Fibroblast of pulmonary artery (primary cell): ENCODE data around the gene IL19.

Experiments used
- DNase-seq: peaks from one replicate; pipeline ENCODE4 v3.0.0-alpha.2; 2010; ENCODE audit warnings: low read depth
- H3K4me3 ChIP-seq: replicated peaks from 2 replicates; pipeline ENCODE4 v1.5.1; 2011; ENCODE audit warnings: low read depth, mild to moderate bottlenecking, control low read depth, low read length, moderate library complexity
- TF ChIP-seq, protein P1 (sequence below): IDR thresholded peaks from 2 replicates; pipeline ENCODE4 v1.5.1; 2011; ENCODE audit warnings: mild to moderate bottlenecking, control low read depth, low read length, inconsistent platforms; ENCODE audit errors: missing control alignments

Gene IL19

DNA sequence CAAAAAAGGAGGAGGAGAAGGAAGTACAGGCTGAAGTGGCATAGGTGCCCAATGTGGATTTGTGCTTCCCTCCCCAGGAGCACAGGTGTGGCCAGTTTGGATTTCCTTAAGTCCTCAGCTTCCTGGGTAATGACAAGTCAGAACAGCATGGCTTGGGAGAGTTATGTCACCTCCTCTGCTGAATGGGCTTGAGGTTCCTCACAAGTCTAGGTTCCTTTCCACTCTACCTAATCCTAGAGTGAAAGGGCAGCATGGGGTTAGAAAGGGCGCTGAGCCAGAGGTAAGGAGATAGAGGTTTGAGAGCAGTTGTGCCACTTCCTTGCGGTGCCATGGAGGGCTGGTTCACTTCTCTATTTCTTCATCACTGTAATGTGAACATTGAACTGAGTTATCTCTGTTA, 59.3 kb downstream of the IL19 start:
- DNase-seq: no peak
- no peak overlapping the region for H3K4me3 ChIP-seq
- TF ChIP-seq, protein P1, sequence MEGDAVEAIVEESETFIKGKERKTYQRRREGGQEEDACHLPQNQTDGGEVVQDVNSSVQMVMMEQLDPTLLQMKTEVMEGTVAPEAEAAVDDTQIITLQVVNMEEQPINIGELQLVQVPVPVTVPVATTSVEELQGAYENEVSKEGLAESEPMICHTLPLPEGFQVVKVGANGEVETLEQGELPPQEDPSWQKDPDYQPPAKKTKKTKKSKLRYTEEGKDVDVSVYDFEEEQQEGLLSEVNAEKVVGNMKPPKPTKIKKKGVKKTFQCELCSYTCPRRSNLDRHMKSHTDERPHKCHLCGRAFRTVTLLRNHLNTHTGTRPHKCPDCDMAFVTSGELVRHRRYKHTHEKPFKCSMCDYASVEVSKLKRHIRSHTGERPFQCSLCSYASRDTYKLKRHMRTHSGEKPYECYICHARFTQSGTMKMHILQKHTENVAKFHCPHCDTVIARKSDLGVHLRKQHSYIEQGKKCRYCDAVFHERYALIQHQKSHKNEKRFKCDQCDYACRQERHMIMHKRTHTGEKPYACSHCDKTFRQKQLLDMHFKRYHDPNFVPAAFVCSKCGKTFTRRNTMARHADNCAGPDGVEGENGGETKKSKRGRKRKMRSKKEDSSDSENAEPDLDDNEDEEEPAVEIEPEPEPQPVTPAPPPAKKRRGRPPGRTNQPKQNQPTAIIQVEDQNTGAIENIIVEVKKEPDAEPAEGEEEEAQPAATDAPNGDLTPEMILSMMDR: no peak

DNA sequence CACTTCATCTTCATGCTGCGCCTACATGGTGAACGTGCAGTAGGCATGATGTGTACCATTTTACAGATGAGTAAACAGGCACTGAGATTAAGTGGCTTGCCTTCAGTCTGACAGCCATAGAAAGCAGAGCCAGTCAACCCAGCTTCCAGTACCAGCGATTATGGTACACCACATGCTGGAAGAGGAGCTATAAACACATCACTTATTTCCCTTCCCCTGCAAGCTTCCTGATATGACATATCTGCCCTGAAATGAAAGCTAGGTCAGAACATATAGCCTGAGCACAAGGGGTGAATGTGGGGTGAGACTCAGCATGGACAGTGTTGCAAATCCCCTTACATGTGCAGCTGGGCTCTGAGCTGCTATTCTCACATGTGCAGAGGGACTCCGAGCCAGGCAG, 61.1 kb downstream of the IL19 start:
- TF ChIP-seq, protein P1: no peak
- DNase-seq: no peak
- H3K4me3 ChIP-seq: no peak overlapping the region

DNA sequence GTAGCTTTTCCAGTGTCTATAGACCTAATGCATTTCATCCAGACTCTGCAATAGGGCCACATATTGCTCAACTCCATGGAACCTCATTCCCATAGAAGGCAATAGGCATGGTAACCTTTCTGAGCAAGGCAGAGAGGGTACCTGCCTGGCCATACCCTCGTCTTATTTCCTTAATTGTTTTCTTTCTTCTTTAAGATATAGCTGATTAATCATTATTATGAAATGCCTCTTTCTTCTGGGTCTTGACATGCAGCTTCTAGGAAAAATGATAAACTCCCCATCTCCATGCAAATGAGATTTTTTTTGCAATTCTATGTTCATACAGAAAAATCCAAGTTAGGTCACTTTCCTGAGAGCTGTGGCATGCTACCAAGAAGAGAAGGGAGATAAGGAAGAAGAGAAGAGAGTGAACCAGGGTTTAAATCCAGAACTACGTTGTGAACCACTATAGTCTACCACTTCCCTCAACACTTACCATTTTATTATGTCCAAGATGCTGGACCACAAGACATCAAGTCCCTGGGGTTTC, 61.8 kb downstream of the IL19 start:
- TF ChIP-seq, protein P1: no peak
- DNase-seq: no peak
- no peak overlapping the region for H3K4me3 ChIP-seq

GRCh38 chr1:206833106-206833680, 62.6 kb downstream of the IL19 start:
- no peak overlapping the region for H3K4me3 ChIP-seq
- TF ChIP-seq, protein P1: no peak
- DNase-seq: no peak

GRCh38 chr1:206833801-206834200, 63.2 kb downstream of the IL19 start:
- no peak for DNase-seq
- no peak overlapping the region for H3K4me3 ChIP-seq
- TF ChIP-seq, protein P1: no peak

- DNase-seq: no peak
- no peak overlapping the region for H3K4me3 ChIP-seq
- TF ChIP-seq, protein P1: no peak
Measured at GRCh38 chr1:206834217-206834616, 63.6 kb downstream of the IL19 start.

GRCh38 chr1:206834711-206835110, 64.1 kb downstream of the IL19 start:
- TF ChIP-seq, protein P1: no peak
- no peak overlapping the region for H3K4me3 ChIP-seq
- DNase-seq: peak; percentile 52
